Uterus (tissue), 2 donors: ENCODE results near the gene CDC25C.

Experiments
- CTCF ChIP-seq, 4 experiments: fragments of 200-600 bp in 2 of 4; fragments of 450-650 bp in 2 of 4; sonication (generic) in 2 of 4; IDR thresholded peaks; one replicate each; pipeline ENCODE4 v1.5.1; 2016 to 2019; ENCODE audit warnings: antibody characterized with exemption in 4 of 4, mild to moderate bottlenecking in 2 of 4, moderate library complexity in 1 of 4
- POLR2A ChIP-seq, 2 donors: fragments of 450-650 bp; IDR thresholded peaks; one replicate each; pipeline ENCODE4 v1.6.1; 2016; ENCODE audit warnings: antibody characterized with exemption in 2 of 2, mild to moderate bottlenecking in 1 of 2, moderate library complexity in 1 of 2

DNA sequence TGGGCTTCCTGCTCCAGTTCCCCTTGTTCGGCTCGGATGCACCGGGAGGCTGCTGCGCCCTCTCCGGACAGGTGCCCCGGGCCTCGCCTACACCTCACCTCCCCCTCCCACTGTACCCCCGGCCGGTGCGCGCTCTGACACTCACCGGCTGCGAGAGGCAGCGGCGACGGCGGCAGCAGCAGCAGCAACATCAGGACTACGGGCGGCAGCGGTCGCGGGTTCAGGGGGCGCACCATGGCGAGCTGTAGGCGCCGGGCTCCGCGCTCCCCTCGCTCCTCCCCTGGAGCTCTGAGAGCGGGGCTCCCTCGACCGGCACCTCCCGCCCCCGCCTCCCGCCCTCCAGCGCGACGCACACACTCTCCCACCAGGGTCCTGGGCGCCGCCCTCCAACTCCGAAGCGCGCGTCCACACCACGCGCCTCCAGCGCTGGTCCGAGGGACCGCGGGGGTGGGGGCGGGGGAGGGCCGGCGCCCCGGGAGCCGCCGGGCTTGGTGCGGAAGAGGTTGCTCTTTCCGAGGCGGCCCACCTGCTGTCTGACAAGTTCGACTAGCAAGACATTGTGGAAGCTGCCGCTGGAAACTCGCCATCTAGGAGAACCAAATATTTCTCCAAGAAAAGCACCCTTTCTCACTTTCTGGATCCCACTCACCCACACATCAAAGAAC lies 57.3 kb downstream of the CDC25C start, which contains the start of gene GFRA3:
- TF ChIP-seq POLR2A (IDR thresholded peaks at IDR 0.05): no peak
- no peak for TF ChIP-seq CTCF (IDR thresholded peaks at IDR 0.05)
